GM12873 (cell line): ENCODE data around the gene CDH4.

ENCODE experiments used
- TF ChIP-seq, protein P1 (sequence below): IDR thresholded peaks from 2 replicates; pipeline ENCODE4 v1.5.1; 2012; ENCODE audit warnings: low read depth, mild to moderate bottlenecking, moderate library complexity, low read length, control low read depth; ENCODE audit not compliant: insufficient read depth; ENCODE audit errors: missing control alignments

The CDH4 gene

GRCh38 chr20:61728786-61729770 is 477.0 kb downstream of the CDH4 start:
- TF ChIP-seq, protein P1, sequence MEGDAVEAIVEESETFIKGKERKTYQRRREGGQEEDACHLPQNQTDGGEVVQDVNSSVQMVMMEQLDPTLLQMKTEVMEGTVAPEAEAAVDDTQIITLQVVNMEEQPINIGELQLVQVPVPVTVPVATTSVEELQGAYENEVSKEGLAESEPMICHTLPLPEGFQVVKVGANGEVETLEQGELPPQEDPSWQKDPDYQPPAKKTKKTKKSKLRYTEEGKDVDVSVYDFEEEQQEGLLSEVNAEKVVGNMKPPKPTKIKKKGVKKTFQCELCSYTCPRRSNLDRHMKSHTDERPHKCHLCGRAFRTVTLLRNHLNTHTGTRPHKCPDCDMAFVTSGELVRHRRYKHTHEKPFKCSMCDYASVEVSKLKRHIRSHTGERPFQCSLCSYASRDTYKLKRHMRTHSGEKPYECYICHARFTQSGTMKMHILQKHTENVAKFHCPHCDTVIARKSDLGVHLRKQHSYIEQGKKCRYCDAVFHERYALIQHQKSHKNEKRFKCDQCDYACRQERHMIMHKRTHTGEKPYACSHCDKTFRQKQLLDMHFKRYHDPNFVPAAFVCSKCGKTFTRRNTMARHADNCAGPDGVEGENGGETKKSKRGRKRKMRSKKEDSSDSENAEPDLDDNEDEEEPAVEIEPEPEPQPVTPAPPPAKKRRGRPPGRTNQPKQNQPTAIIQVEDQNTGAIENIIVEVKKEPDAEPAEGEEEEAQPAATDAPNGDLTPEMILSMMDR, result no peak

DNA sequence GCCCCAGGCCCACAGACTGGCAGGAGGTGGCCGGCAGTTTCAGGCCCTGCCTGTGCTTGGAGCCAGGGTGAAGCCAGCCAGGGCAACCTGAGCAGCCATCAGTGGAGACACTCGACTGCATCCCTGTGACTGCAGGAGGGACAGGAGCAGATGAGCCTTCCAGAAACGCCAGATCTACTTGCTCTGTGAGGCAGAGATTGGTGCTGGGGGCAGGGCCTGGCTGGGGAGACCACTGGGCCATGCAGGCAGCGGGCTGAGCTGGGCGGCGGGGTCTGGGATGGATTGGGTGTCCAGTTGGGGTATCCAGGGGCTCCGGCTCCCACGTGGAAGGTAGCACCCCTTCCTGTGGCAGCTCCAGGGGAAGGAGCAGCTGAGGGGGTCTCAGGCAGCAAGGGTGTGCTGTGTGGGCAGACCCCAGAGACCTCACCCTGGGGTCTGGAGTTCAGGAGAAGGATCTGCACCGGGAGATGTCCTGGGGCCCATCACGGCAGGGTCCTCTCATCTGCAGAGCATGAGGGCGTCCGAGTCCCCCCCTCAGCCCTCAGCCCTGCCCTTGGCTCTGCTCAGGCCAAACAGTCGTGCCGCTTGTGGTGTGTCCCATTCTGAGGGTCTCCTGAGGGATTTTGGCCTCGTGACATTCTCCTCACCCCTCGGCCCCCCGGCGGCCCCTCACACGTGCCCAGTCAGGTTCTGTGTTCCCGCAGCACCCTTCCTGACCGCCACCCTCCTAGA is 478.7 kb downstream of the CDH4 start:
- TF ChIP-seq, protein P1, result no peak

DNA sequence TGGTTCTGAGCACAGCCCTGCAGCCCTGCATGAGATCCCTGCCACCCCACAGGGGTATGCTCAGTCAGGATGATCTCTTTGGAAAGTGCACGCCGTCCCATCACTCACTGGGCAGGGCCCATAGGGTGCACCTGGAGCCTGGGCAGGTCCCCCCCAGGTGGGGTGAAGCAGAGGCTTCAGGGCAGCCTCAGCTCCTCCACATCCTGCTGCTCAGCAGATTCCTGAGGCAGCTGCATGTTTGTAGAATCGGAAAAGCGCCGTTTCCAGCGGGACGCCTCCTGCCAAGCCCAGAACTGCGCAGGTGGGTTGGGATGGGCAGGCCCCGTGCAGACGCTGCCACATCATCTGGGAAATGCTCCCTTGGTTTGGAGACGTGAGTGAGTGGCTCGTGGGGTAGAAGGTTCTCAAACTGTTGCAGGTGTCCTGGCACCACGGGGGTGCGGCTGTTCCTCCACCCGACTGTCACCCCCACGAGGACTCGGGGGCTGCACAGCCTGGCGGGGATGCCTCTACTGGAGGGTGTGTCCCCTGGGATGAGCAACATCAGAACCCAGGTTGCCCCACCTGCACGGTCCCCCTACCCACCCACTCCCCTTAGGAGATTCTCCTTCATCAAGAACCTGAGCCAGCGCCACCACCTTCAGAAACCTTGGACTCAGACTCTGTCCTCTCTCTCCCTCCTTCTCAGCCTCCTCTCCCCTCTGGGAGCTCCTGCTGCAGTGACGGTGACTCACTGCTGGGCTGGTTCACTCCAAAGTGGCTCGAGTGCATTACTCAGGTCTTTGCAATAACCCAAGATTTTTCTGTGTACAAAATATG is 479.5 kb downstream of the CDH4 start:
- TF ChIP-seq, protein P1, result no peak

- TF ChIP-seq, protein P1, result no peak
Observed at GRCh38 chr20:61732511-61733210, 480.6 kb downstream of the CDH4 start.

DNA sequence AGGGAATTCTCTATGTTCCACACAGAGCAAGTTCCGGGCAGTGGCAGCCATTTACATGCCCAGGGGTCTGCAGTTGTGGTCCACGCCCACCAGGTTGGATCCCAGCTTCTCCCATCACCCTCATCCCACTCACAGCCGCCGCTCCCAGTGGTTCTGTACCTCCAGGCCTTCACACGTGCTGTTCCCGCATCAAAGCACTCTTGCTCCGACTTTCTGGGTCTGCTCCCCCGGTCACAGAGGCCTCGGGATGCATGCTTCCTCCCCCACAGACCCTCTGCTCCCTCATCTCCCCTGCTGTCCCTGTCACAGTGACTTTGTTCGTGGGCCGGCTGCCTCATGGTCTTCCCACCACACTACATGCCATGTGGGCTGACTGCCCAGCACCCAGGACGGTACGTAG is 481.2 kb downstream of the CDH4 start:
- TF ChIP-seq, protein P1, result no peak

DNA sequence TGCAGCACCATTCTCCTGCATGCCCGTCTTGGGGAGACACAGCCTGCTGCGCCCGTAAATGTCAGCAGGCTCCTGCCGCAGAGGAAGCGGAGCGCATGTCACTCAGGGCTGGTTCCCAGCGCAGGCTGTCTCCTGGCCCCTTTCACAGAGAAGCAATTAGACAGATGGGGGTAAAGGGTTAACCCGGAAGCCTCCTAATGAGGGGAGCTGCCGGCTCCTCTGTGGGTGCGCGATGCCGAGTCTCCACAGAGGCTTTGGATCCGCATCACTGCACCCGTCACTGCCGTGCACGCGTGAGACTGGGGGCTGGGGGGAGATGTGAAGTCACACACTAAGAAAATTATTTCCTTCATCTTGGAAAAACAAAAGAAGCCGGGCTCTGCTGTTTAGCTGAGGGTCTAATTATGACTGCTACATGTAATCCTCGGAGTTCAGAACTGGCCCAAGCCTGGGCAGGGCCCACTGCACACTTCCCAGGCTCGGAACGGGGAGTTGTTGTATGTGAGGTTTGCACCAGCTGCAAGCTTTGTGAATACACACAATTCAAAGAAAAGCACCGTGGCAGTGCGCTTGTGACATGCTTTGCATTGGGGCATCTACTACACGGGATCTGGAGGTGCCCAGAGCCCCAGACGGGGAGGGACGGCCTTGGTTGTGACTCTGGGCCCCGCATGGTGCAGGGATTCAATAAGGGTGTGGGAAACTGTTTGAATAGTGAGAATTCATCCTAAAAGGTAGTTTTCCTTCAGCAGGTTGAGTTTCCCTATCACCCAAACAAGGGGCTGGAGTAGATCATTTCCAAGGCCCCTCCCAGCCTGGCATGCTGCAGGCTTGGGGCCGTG is 482.1 kb downstream of the CDH4 start:
- TF ChIP-seq, protein P1, result no peak
